Measurements from ENCODE around the gene TTC28.

DNA sequence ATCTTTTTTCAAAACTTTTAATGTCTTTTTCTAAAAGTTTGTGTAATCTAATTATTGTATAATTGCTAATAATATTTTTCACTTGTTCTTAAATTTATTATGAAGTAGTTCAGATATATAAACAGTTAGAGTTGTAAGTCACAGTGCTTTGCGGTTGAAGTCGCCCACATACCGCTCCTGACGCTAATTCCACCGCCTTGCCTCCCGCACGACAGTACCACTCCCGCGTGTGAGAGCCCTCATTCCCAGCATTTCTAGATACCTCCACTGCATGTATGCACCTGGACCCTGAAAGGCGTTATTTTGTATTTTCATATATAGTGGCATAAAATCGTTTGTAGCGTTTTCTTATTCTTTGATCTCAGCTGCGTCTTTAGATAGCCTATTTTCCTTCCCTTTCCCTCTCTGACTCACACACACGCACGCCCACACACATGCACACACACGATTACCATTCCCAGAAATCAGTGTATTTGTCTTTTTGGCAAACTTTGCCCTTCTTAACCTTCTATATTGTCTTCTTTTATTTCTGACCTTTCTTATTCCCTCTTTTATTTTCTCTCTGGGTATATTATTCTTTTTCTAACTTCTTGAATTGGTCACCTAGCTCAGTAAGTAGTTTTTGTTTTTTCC, 704.1 kb downstream of the TTC28 start:
- TF ChIP-seq CTCF (IDR thresholded peaks at IDR 0.05) (no peak), POLR2A (IDR thresholded peaks at IDR 0.05) (no peak)

Data from uterus (tissue), 2 donors.